HepG2 (cell line): ENCODE measurements around the gene IFT43. TPM values are rescaled to one million over a fixed set of nuclear protein-coding genes. Genes with fewer than 3 reads are reported as not detected.

ENCODE experiments used
- CREB3 ChIP-seq: sonication (generic); formaldehyde crosslinking; IDR thresholded peaks from 2 replicates; pipeline ENCODE4 v1.5.0; 2020; ENCODE audit warnings: missing genetic modification reagents
- ETV5 ChIP-seq: IDR thresholded peaks from 2 replicates; pipeline ENCODE4 v1.6.1; 2018; ENCODE audit warnings: missing biosample characterization, missing genetic modification reagents, inconsistent platforms, borderline replicate concordance
- FOXO1 ChIP-seq: sonication (generic); formaldehyde crosslinking; IDR thresholded peaks from 2 replicates; pipeline ENCODE4 v1.4.0; 2020; ENCODE audit warnings: missing genetic modification reagents
- MBD4 ChIP-seq: IDR thresholded peaks from 2 replicates; pipeline ENCODE4 v1.6.1; 2012; ENCODE audit warnings: low read length, inconsistent platforms, borderline replicate concordance
- MYPOP ChIP-seq: sonication (generic); formaldehyde crosslinking; IDR thresholded peaks from 2 replicates; pipeline ENCODE4 v1.8.1; 2023; ENCODE audit warnings: mild to moderate bottlenecking, moderate library complexity, missing genetic modification reagents
- PAWR ChIP-seq: sonication (generic); formaldehyde crosslinking; IDR thresholded peaks from 2 replicates; pipeline ENCODE4 v1.4.0; 2020; ENCODE audit warnings: missing genetic modification reagents, mild to moderate bottlenecking, borderline replicate concordance
- PCBP1 ChIP-seq: fragments of 200-400 bp; formaldehyde crosslinking; IDR thresholded peaks from 2 replicates; pipeline ENCODE4 v1.6.1; 2017; ENCODE audit warnings: mild to moderate bottlenecking, low read depth, low read length, borderline replicate concordance
- SNAPC5 ChIP-seq: sonication (generic); formaldehyde crosslinking; IDR thresholded peaks from 2 replicates; pipeline ENCODE4 v1.8.1; 2023; ENCODE audit warnings: mild to moderate bottlenecking, missing genetic modification reagents, borderline replicate concordance
- THAP11 ChIP-seq: IDR thresholded peaks from 2 replicates; pipeline ENCODE4 v1.6.1; 2016; ENCODE audit warnings: missing biosample characterization, missing genetic modification reagents
- ZBTB21 ChIP-seq: sonication (generic); formaldehyde crosslinking; IDR thresholded peaks from 2 replicates; pipeline ENCODE4 v1.4.0; 2020; ENCODE audit warnings: missing genetic modification reagents
- ZHX1 ChIP-seq: sonication (generic); formaldehyde crosslinking; IDR thresholded peaks from 2 replicates; pipeline ENCODE4 v1.8.1; 2022; ENCODE audit warnings: low read depth, mild to moderate bottlenecking, missing genetic modification reagents
- ZNF510 ChIP-seq: sonication (generic); formaldehyde crosslinking; IDR thresholded peaks from 2 replicates; pipeline ENCODE4 v1.4.0; 2020; ENCODE audit warnings: low read depth, mild to moderate bottlenecking, missing genetic modification reagents
- ZNF563 ChIP-seq: sonication (generic); formaldehyde crosslinking; IDR thresholded peaks from 2 replicates; pipeline ENCODE4 v1.8.0; 2022; ENCODE audit warnings: mild to moderate bottlenecking, moderate library complexity, missing genetic modification reagents
- ZNF567 ChIP-seq: sonication (generic); formaldehyde crosslinking; IDR thresholded peaks from 2 replicates; pipeline ENCODE4 v1.8.1; 2023; ENCODE audit warnings: mild to moderate bottlenecking, missing genetic modification reagents, borderline replicate concordance
- ZNF790 ChIP-seq: sonication (generic); formaldehyde crosslinking; IDR thresholded peaks from 2 replicates; pipeline ENCODE4 v1.8.0; 2022; ENCODE audit warnings: missing genetic modification reagents, mild to moderate bottlenecking, borderline replicate concordance
- ZNF878 ChIP-seq: sonication (generic); formaldehyde crosslinking; IDR thresholded peaks from 2 replicates; pipeline ENCODE4 v1.8.1; 2023; ENCODE audit warnings: mild to moderate bottlenecking, missing genetic modification reagents, moderate library complexity
- polyA plus RNA-seq, 8 experiments: library from polyadenylated mRNA; depleted of rRNA in 3 of 8; stranded (reverse) in 7 of 8; unstranded in 1 of 8; fragments of >200 nt; fragmentation: Illumina TruSeq in 4 of 8; extraction: Trizol in 4 of 8; gene quantifications; 2 replicates each; pipeline versions ENCODE4 v1.2.1 to v1.2.3, GENCODE V29; 2011 to 2016; ENCODE audit warnings: low read depth in 4 of 8, missing spikeins in 1 of 8, mixed read lengths in 1 of 8; ENCODE audit not compliant: insufficient read depth in 1 of 8
- total RNA-seq, 5 experiments: library from RNA; depleted of rRNA; stranded (reverse); fragments of >200 nt; fragmentation: Illumina TruSeq; extraction: Trizol; gene quantifications; 2 replicates each; pipeline ENCODE4 v1.2.3, GENCODE V29; 2016; ENCODE audit warnings: low read depth in 1 of 5
- TF ChIP-seq, protein P1 (sequence below): sonication (generic); formaldehyde crosslinking; IDR thresholded peaks from 2 replicates; pipeline ENCODE4 v1.4.0; 2020; ENCODE audit warnings: mild to moderate bottlenecking, missing genetic modification reagents
- TF ChIP-seq, protein P2 (sequence below): sonication (generic); formaldehyde crosslinking; conservative IDR thresholded peaks from 2 replicates; pipeline ENCODE4 v1.4.0; 2020; ENCODE audit warnings: missing genetic modification reagents
- TF ChIP-seq, protein P3 (sequence below): sonication (generic); formaldehyde crosslinking; IDR thresholded peaks from 2 replicates; pipeline ENCODE4 v1.5.0; 2020; ENCODE audit warnings: mild to moderate bottlenecking, missing genetic modification reagents
- TF ChIP-seq, protein P4 (sequence below): IDR thresholded peaks from 2 replicates; pipeline ENCODE4 v1.6.1; 2018; ENCODE audit warnings: missing genetic modification reagents

The IFT43 gene
- total and polyA plus RNA-seq, 2 of the 13 experiments (the other 11 are each of a cell fraction or from before 2014, with no cell fraction given), result 0.15 to 0.55 TPM

DNA sequence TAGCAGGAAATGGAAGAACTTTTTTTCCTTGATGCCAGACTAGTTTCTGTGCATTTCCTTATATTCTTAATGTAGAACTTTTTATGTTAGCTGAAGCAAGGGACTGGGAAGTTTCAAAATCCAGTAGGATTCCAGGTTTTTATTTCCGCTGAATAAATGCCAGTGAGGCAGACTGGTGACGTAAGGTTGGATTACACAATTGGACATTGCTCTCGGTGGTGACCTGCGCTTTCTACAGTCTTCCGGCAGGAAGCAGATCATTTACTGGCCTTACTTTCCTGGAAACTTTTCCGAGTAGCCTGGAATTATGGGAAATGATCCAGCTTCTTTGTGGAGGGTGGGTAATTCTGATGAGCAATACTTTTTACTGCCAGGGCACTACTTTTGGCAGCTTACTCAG, 3.6 kb downstream of the IFT43 start (continued):
- no peak for TF ChIP-seq ZNF567 (CRISPR knock-in tag)
- no peak for TF ChIP-seq ZNF878 (CRISPR knock-in tag)
- TF ChIP-seq, protein P1, sequence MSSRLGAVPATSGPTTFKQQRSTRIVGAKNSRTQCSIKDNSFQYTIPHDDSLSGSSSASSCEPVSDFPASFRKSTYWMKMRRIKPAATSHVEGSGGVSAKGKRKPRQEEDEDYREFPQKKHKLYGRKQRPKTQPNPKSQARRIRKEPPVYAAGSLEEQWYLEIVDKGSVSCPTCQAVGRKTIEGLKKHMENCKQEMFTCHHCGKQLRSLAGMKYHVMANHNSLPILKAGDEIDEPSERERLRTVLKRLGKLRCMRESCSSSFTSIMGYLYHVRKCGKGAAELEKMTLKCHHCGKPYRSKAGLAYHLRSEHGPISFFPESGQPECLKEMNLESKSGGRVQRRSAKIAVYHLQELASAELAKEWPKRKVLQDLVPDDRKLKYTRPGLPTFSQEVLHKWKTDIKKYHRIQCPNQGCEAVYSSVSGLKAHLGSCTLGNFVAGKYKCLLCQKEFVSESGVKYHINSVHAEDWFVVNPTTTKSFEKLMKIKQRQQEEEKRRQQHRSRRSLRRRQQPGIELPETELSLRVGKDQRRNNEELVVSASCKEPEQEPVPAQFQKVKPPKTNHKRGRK (CRISPR knock-in tag), result no peak
- no peak for TF ChIP-seq ZNF790 (CRISPR knock-in tag)
- no peak for TF ChIP-seq PCBP1
- TF ChIP-seq, protein P2, sequence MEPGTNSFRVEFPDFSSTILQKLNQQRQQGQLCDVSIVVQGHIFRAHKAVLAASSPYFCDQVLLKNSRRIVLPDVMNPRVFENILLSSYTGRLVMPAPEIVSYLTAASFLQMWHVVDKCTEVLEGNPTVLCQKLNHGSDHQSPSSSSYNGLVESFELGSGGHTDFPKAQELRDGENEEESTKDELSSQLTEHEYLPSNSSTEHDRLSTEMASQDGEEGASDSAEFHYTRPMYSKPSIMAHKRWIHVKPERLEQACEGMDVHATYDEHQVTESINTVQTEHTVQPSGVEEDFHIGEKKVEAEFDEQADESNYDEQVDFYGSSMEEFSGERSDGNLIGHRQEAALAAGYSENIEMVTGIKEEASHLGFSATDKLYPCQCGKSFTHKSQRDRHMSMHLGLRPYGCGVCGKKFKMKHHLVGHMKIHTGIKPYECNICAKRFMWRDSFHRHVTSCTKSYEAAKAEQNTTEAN (CRISPR knock-in tag), result no peak
- TF ChIP-seq, protein P3, sequence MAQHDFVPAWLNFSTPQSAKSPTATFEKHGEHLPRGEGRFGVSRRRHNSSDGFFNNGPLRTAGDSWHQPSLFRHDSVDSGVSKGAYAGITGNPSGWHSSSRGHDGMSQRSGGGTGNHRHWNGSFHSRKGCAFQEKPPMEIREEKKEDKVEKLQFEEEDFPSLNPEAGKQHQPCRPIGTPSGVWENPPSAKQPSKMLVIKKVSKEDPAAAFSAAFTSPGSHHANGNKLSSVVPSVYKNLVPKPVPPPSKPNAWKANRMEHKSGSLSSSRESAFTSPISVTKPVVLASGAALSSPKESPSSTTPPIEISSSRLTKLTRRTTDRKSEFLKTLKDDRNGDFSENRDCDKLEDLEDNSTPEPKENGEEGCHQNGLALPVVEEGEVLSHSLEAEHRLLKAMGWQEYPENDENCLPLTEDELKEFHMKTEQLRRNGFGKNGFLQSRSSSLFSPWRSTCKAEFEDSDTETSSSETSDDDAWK (CRISPR knock-in tag), result no peak
- no peak for TF ChIP-seq MBD4
- TF ChIP-seq FOXO1, result peak; percentile 32; the same call in 1 of the 2 replicates
- TF ChIP-seq ZHX1 (CRISPR knock-in tag), result no peak
- TF ChIP-seq PAWR (CRISPR knock-in tag), result no peak
- no peak for TF ChIP-seq CREB3 (CRISPR knock-in tag)
- TF ChIP-seq THAP11, result peak; percentile 76
- TF ChIP-seq ETV5 (CRISPR knock-in tag), result peak; percentile 97
- TF ChIP-seq ZNF563, result no peak
- no peak for TF ChIP-seq ZNF510 (CRISPR knock-in tag)
- no peak for TF ChIP-seq SNAPC5 (CRISPR knock-in tag)
- TF ChIP-seq, protein P4, sequence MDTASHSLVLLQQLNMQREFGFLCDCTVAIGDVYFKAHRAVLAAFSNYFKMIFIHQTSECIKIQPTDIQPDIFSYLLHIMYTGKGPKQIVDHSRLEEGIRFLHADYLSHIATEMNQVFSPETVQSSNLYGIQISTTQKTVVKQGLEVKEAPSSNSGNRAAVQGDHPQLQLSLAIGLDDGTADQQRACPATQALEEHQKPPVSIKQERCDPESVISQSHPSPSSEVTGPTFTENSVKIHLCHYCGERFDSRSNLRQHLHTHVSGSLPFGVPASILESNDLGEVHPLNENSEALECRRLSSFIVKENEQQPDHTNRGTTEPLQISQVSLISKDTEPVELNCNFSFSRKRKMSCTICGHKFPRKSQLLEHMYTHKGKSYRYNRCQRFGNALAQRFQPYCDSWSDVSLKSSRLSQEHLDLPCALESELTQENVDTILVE (CRISPR knock-in tag), result 0 out of 2 replicates have a peak, but pooled peaks have one; percentile 26
- TF ChIP-seq ZBTB21 (CRISPR knock-in tag), result peak; percentile 76
- no peak for TF ChIP-seq MYPOP (CRISPR knock-in tag)
